HL-60 (cell line): ENCODE results near the gene TSEN34.
"Not testable (repeated sequence)": the region's sequence is repeated elsewhere in the genome, so short reads cannot be mapped to it uniquely, and the experiment has no call there.

Source experiments
- DNase-seq, 2 experiments: peaks; one replicate each; pipeline ENCODE4 v3.0.0-alpha.2; 2010 to 2020; ENCODE audit warnings: low read depth in 1 of 2, low spot score in 1 of 2
- H3K27ac ChIP-seq: fragments of 250-450 bp; sonication (Bioruptor Pico); replicated peaks from 2 replicates; pipeline ENCODE4 v1.5.1; 2020; ENCODE audit warnings: mild to moderate bottlenecking, moderate library complexity
- H3K27me3 ChIP-seq: fragments of 250-450 bp; sonication (Bioruptor Pico); 2 replicates; pipeline ENCODE4 v1.5.1; 2021; ENCODE audit warnings: mild to moderate bottlenecking, moderate library complexity; ENCODE audit not compliant: insufficient read depth, poor library complexity, severe bottlenecking
- H3K4me3 ChIP-seq: replicated peaks from 2 replicates; pipeline ENCODE4 v1.5.1; 2011; ENCODE audit warnings: mild to moderate bottlenecking, control low read depth, low read length; ENCODE audit not compliant: insufficient read depth
- CTCF ChIP-seq: IDR thresholded peaks from one replicate; pipeline ENCODE4 v1.5.1; 2011; ENCODE audit warnings: low read length, control low read depth, inconsistent platforms; ENCODE audit not compliant: insufficient read depth
- GABPA ChIP-seq: IDR thresholded peaks from 2 replicates; pipeline ENCODE4 v1.6.1; 2012; ENCODE audit warnings: low read depth
- POLR2AphosphoS5 ChIP-seq: IDR thresholded peaks from 2 replicates; pipeline ENCODE4 v1.6.1; 2012; ENCODE audit warnings: low read depth
- REST ChIP-seq: IDR thresholded peaks from 2 replicates; pipeline ENCODE4 v1.6.1; 2012; ENCODE audit warnings: low read depth; ENCODE audit not compliant: insufficient replicate concordance
- SPI1 ChIP-seq: IDR thresholded peaks from 2 replicates; pipeline ENCODE4 v1.6.1; 2012; ENCODE audit warnings: low read depth, mild to moderate bottlenecking, borderline replicate concordance

The TSEN34 gene

GRCh38 chr19:54189735-54190502 is 1.2 kb upstream of the TSEN34 start:
- Histone ChIP-seq H3K27ac (peak overlapping the region; percentile 98), H3K4me3 (peak overlapping the region; percentile 49), H3K27me3 (no peaks in the 10 kb centered on the region)
- TF ChIP-seq GABPA (no peak), SPI1 (peak; percentile 85; the same call in 1 of the 2 replicates), REST (no peak), POLR2AphosphoS5 (peak; percentile 76), CTCF (no peak)
- DNase-seq = peak; percentile 99 to 100

GRCh38 chr19:54190503-54191010 is 551 bp upstream of the TSEN34 start:
- H3K27me3 ChIP-seq = no peaks in the 10 kb centered on the region
- H3K4me3 ChIP-seq = peak overlapping the region; percentile 80
- DNase-seq = peak; percentile 98 to 99
- TF ChIP-seq SPI1 = no peak
- peak overlapping the region; percentile 98 for H3K27ac ChIP-seq

GRCh38 chr19:54191811-54192453 is 824 bp downstream of the TSEN34 start:
- peak overlapping the region; percentile 98 for H3K27ac ChIP-seq
- peak overlapping the region; percentile 80 for H3K4me3 ChIP-seq
- no peaks in the 10 kb centered on the region for H3K27me3 ChIP-seq
- no peak for TF ChIP-seq CTCF
- TF ChIP-seq POLR2AphosphoS5 = no peak
- TF ChIP-seq REST = no peak
- TF ChIP-seq SPI1 = no peak
- TF ChIP-seq GABPA = no peak
- no peak for DNase-seq

GRCh38 chr19:54193011-54193410 is 1.9 kb downstream of the TSEN34 start:
- no peaks in the 10 kb centered on the region for H3K27me3 ChIP-seq
- TF ChIP-seq CTCF (no peak), GABPA (no peak), SPI1 (no peak), REST (no peak), POLR2AphosphoS5 (no peak)
- no peak overlapping the region for H3K27ac ChIP-seq
- no peak for DNase-seq
- no peak overlapping the region for H3K4me3 ChIP-seq

- not testable (repeated sequence) for H3K27ac ChIP-seq, H3K4me3 ChIP-seq, DNase-seq
These were observed 3.4 kb downstream of the TSEN34 start for GRCh38 chr19:54194463-54194862.

More at GRCh38 chr19:54194463-54194862, 3.4 kb downstream of the TSEN34 start:
- not testable (repeated sequence) for H3K27me3 ChIP-seq
